HUDEP-2 (cell line): ENCODE data around the gene MAEA.
"Not testable (repeated sequence)": the region's sequence is repeated elsewhere in the genome, so short reads cannot be mapped to it uniquely, and the experiment has no call there.

Source experiments
- DNase-seq, 76 experiments: peaks; one replicate each; lab custom pipeline; 2025; ENCODE audit not compliant: unreplicated experiment in 76 of 76; lab: John Stamatoyannopoulos, UW

MAEA gene

DNA sequence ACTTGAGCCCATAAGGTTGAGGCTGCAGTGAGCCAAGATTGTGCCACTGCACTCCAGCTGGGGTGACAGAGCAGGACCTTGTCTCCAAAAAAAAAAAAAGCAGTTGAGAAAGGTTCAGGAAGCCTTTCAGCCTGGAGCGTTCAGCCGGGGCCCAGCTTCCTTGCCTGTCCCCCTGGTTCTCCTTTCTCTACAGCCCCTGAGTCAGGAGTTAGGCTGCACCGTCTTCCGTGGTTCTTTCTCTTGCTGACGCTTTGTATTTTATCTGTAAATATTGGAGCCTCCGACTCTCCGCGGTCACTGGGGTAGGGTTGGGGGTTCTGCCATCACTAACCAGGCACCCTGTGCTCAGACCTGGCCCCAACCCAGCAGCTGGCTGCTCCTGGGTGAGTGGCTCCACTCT lies 43.6 kb downstream of the MAEA start:
- DNase-seq, result no peak

DNA sequence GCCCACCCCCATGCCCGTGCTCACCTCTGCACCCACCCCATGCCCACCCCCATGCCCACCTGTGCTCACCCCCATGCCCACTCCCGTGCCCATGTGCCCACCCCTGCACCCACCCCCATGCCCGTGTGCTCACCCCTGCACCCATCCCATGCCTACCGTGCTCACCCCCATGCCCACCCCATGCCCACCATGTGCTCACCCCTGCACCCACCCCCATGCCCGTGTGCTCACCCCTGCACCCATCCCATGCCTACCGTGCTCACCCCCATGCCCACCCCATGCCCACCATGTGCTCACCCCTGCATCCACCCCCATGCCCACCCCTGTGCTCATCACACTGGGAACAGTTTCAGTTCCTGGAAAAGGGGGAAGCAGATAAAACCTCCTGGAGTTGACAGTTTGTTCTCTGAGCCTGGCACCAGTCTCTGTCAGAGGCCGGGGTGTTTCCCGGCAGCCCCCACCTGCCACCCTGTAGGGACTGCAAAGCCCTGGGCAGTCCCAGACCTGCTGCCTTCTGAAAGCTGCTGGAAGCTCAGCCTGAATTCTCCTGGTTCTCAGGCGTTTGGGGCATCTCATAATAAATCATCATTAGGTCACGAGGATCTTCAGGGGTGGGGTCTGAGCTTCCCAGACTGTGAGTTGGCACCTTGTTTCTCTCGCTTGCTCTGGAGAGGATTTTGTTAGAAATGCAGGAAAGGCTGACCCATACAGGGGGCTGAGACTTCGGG lies 44.3 kb downstream of the MAEA start:
- not testable (repeated sequence) for DNase-seq

DNA sequence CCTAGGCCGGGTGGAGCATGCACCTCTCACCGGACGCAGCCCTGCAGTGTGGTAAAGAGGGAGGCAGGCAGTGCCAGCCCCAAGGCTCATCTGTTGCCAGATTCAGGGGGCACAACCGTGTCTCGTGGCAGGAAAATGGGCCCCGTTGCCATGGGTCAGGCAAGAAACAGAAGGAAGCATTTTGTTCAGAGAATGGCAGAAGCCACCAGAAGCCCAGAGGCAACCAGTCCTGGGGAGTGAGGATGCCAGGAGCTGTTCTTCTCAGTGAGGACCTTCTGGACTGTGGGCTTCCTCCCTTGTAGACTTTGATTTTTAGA lies 44.8 kb downstream of the MAEA start:
- DNase-seq, result no peak

DNA sequence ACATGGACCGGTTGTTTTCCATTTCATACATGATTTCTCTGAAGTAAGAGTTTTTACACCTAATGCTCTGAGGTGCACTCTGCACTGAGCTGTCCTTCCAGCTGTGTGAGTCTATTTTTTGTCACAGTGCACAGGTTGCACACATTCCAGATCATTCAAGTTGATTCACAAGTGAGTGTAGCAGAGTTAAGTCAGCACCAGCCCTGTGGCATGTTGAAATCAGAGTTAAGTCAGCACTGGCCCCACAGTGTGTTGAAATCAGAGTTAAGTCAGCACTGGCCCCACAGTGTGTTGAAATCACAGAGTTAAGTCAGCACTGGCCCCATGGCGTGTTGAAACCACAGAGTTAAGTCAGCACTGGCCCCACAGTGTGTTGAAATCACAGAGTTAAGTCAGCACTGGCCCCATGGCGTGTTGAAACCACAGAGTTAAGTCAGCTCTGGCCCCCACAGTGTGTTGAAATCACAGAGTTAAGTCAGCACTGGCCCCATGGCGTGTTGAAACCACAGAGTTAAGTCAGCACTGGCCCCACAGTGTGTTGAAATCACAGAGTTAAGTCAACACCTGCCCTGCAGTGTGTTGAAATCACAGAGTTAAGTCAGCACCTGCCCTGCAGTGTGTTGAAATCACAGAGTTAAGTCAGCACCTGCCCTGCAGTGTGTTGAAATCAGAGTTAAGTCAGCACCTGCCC lies 45.6 kb downstream of the MAEA start:
- not testable (repeated sequence) for DNase-seq

DNA sequence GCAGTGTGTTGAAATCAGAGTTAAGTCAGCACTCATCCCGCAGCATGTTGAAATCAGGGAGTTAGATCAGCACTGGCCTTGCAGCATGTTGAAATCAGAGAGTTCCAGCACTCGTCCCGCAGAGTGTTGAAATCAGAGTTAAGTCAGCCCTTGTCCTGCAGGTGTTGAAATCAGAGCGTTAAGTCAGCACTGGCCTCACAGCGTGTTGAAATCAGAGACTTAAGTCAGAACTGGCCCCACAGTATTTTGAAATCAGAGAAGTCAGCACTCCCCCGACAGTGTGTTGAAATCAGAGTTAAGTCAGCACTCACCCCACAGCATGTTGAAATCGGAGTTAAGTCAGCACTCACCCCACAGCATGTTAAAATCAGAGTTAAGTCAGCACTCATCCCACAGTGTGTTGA lies 46.4 kb downstream of the MAEA start:
- DNase-seq, result no peak

DNA sequence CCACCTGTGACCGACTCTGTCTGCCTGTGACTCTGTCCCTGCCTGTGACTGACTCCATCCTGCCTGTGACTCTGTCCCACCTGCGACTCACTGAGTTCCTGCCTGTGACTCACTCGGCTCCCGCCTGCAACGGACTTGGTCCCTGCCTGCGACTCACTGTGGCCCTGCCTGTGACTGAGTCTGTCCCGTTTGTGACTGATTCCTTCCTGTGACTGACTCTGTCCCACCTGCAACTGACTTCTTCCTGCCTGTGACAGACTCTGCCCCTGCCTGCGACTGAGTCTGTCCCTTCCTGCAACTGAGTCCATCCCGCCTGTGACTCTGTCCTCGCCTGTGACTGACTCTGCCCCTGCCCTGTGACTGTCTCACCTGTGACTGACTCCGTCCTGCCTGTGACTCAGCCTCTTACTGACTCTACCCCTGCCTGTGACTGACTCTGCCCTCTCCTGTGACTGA lies 47.7 kb downstream of the MAEA start:
- DNase-seq, result no peak

DNA sequence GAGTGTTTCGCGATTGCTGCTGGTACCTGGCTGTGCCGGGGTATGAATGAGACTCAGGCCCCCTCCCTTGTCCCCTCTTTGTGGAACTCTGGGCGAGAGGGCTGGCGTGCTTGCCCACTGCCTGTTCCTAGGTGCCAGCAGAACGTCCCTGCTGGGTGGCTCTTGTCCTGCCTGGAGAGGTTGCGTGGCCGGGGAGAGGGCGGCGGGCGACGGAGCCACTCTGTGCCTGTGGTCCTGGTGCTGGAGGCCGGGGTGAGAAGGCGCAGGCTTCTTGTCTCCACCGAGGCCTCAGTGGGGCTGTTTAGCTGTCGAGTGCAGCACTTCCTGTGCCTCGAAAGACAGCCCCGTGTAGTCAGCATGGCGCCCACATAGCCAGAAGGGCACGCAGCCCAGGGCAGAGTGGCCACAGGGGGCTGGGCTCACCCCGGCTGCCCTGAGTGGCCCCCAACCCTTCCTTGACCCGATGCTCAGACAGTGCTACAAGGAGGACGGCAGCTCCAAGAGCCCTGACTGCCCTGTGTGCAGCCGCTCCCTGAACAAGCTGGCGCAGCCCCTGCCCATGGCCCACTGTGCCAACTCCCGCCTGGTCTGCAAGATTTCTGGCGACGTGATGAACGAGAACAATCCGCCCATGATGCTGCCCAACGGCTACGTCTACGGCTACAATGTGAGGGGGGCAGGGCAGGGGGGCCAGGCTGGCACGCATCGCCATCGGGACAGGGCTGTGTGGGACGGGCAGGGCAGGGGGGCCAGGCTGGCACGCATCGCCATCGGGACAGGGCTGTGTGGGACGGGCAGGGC lies 48.5 kb downstream of the MAEA start:
- DNase-seq, result no peak

DNA sequence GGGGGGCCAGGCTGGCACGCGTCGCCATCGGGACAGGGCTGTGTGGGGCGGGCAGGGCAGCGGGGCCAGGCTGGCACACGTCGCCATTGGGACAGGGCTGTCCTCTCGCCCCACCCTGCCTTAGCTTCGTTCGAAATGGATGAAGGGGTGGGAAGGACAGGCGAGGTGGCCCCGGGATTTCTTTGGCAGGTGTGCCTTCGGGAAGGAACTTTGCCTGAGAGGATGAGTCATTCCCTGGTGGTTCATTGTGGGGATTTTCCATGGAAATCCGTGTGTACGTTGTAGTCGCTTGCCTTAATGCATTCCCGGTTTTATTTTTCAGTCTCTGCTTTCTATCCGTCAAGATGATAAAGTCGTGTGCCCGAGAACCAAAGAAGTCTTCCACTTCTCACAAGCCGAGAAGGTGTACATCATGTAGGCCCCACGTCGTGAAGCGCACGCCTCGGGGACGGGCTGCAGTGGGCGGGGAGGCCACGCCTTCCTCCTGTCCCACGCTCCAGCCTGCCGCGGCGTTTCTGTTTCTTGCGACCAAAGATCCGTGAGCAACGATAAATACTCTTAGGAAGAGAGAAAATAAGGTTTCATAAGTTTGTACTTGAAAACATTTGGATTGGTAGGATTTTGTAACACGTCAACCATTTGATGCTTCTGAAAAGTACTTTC lies 49.2 kb downstream of the MAEA start:
- no peak for DNase-seq

DNA sequence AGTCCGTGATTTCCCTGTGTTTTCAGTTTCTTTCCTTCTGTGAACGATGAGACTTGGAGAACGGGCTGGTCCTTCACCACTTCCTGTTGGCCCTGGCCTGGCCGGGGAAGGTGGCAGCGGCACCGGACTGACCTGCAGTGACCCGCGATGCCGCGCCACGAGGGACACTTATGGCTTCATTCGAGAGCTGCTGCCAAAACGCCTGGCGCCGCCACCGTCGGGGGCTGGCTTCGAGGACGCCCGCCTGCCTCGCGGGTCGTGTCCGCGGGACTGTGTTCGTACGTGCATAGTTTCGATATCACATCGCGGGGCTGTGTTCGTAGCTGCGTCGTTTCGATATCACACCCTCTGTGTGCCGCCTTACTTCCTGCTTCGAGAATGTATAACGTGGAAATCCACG lies 49.8 kb downstream of the MAEA start:
- no peak for DNase-seq

DNA sequence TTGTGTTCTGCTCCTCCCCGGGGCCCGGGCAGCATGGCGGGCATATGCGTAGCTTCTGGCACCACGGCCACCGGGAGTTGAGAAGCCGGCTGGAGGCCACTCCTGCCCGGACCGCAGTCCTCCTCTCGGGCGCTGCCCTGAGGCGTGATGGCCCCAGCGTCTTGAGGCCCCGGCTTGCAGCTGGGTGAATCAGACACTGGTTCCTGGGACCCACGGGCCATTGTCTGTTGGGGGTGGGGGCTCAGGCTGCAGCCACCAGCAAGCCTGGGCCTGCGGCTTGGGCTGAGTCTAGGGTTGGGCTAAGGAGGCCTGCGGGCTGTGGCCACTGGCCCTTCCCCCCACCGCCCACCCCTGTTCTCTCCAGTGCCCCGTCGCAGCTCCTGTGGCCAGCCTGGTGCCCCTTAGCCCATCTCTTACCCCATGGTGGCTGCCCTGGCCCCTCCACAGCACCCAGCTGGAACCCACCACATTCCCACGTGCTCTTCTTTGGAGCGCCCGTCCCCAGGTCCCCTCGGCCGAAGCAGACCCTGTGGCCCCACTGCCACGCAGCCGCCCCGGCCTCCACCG lies 50.6 kb downstream of the MAEA start:
- DNase-seq, result no peak

DNA sequence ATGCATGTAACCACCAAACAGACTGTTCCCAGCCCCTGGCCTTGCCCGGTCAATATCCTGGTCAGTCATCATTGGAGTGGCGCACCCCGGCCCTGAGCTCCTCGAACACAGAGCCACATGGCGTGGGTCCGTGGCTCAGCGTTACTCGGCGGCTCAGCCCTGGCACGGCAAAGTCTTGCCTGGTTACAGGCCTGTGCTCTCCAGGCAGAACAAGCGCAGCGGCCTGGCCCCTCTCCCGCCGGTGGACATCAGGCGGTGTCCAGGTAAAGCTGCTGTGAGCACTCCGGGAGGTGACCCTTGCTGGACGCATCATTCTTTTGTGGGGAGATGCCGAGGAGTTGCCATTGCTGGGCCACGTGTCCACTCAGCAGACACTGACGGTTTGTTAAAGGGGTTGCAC lies 51.2 kb downstream of the MAEA start:
- no peak for DNase-seq

DNA sequence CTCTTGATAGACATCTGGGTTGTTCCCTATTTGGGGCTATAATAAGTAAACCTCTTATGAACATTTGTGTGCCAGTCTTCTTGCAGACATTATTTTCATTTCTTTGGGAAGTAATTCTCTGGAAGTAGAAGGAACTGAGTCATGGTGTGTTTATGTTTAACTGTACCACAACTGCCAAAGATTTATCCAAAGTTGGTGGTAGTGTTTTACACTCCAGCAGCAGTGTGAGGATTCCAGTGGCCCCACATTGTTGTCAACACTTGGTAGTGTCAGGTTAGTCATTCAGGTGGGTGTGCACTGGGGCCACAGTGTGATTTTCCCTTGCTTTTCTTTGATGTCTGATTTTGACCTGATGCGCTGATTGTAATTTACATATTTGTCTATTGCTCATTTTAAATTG lies 52.3 kb downstream of the MAEA start:
- no peak for DNase-seq

DNA sequence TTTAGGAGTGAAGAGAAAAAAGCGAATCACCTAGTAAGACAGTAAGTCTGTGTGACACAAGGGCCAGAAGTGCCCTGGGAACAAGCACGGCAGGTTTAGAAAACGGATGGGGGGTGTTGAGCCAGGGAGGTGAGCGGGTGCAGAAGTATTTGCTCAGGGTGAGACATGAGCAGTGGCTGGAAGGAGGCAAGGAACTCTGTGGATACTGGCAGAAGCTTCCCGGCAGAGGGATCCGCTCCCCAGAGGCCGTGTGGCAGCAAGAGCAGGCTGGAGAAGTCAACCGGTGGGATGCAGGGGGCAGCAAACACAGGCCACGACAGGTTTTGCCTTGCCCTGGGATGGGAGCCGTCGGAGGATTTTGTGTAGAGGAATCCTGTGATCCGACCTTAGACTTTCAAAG lies 55.0 kb downstream of the MAEA start:
- DNase-seq, result no peak

DNA sequence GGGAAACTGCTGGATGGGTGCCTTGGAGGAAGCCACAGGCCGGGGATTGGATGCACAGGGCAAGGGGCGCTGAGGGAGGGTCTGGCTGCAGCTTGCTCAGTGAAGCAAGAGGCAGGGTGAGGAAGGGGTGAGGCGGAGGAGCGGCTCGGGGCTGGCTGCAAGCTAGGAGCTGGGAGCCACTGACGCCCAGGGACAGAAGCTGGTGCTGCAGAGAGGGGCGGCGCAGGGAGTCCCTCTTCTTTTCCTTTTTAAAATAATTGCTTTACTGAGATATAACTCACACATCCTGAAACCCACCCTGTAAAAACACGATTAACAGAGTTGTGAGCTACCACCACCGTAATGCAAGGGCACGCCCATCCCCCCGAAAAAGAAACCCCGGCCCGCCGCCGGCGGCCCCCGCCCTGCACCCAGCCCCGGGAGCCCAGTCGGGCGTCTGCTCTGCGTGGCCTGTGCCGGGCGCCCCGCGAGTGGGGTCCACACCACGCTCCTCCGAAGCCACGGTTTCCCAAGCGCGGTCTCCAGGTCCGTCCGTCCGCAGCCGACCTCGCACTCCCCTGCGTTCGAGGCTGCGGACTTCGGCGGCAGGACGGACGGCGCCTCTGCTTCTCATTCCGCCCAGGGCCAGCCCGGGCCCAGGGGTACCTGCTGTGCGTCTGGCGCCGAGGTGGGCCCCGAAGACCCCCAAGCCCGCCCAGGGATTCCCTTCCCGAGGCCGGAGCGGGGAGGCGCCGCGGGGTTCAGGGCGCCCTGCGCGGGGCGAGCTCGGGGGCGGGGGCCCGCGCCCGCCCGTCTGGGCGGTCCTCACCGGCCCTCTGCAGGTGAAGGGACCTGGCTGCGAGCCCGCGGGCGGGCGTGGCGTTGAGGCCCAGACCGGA lies 56.5 kb downstream of the MAEA start:
- peak in 18 of 76 experiments; percentile 8 to 55 (median 28) for DNase-seq

DNA sequence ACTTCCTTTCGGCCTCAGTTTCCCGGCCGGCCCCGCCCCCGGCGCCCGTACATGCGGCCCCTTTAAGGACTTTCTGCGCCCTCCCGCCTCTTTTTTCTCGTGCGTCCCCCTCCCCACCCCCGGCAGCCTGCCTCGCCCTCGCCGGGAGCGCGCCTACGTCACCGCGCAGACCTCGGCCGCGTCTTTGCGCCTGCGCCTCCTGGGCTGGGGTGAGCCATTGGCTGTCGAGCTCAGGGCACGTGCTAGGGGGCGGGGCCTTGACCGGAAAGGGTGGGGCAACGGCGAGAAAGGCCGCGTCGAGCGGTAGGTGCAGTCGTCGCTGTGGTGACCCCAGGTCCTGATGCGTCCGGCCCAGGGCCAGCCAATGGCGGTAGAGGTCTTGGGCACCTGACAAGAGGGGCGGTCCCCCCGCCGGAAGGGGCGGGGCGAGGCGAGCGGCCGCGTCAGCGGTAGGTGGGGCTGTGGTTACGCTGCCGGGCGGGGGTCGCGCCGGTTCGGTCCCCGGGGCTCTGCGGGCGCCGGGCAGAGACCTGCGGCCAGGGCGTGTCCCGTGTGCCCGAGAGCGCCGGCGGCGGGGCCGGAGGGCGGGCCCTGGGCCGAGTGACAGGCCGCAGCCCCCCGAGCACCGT lies 57.2 kb downstream of the MAEA start, which contains the start of gene UVSSA:
TSS of gene UVSSA (plus strand) at position 428 of the 629 bp plus-strand sequence. CDS start 884 bp downstream, outside the sequence.
- DNase-seq, result peak; percentile 59 to 100 (median 99)

DNA sequence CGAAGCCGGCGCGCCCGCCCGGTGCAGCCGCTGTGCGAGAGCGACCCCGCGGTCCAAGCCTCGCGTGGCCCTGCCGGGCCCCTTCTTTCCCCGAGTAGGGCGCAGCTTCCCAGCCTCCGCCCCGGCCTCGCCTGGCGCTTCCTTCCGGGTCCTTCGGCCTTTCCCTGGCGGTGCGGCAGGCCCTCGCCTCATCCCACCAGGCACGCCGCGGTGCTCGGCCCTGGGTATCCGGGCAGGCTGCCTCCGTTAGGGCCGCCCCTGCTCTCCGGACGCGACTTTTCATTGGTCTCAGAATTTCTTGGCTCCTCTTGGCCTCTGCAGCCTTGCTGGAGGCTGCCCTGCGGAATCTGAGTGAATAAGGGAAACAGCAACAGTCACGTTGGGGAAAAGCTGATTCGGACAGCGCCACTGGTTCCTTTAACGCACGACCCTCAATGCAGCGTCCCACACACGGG lies 57.7 kb downstream of the MAEA start:
- peak in 58 of 76 experiments; percentile 6 to 66 (median 50) for DNase-seq

DNA sequence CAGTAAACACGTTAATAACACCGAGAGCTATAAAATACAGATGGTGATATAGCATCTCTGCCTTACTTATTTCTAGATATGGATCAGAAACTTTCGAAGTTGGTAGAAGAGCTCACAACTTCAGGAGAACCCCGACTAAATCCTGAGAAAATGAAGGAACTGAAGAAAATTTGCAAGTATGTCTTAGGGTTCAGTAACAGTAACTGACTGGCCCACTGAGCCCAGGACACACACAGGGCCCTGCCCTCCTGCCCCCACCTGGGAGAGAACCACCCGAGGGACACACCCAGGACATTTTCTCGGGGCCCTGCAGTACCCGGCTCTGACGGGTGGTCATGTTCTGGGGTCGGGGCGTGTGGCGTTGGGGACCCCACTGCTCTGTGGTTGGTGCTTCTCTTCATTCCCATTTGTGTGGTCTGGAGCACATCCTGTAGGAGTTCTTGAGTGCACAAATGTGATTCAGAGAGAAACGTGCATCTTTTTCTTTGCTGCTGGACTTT lies 58.4 kb downstream of the MAEA start:
- no peak for DNase-seq

DNA sequence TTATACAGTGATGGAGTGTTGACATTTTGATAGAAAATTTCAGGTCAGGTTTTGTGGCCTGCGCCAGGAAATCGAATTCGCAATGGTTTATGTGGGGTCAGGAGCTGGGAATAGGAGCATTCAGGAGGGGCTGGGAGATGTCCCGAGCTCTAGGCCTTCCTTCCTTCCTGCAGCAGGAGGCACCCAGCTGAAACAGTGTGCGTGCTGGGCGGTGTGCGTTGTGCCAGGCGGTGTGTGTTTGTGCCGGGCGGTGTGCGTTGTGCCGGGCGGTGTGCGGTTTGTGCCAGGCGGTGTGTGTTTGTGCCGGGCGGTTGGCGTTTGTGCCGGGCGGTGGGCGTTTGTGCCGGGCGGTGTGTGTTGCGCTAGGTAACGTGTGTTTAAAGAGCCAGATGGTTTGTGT lies 59.1 kb downstream of the MAEA start:
- DNase-seq, result no peak
